ENCODE data around the gene MTMR6. TPM values are rescaled to one million over a fixed set of nuclear protein-coding genes. Genes with fewer than 3 reads are reported as not detected.

MTMR6 gene
- total RNA-seq, 2 donors from 2014 or later = 23.5 to 24.5 TPM

Other genes with a start within 250 kb of the MTMR6 start
- under 1 TPM; 0.14 to 0.23 TPM for gene PABPC3, start 191.4 kb downstream of the MTMR6 start, total RNA-seq
- gene AMER2, start 115.2 kb downstream of the MTMR6 start, total RNA-seq = not detected
- gene NUP58, start 14.1 kb upstream of the MTMR6 start, total RNA-seq = 10 to 100 TPM; 35.1 to 35.9 TPM
- under 1 TPM; 0.24 to 0.60 TPM for gene ATP8A2, start 84.5 kb upstream of the MTMR6 start, total RNA-seq

All from posterior vena cava (tissue), 2 donors.